CD4-positive, alpha-beta T cell treated with Interleukin-15 for 1 hour (primary cell): ENCODE results near the gene SCAP.

ENCODE experiments used
- DNase-seq: peaks from one replicate; pipeline ENCODE4 v3.0.0-alpha.2; 2020

The SCAP gene

GRCh38 chr3:47412842-47413520 lies 62.8 kb downstream of the SCAP start:
- no peak for DNase-seq

GRCh38 chr3:47412453-47412756 lies 63.3 kb downstream of the SCAP start:
- DNase-seq: no peak

GRCh38 chr3:47411696-47412452 lies 63.9 kb downstream of the SCAP start:
- DNase-seq: no peak

- DNase-seq: no peak
Measured at GRCh38 chr3:47410801-47411646, 64.7 kb downstream of the SCAP start.

GRCh38 chr3:47410417-47410720 lies 65.4 kb downstream of the SCAP start:
- no peak for DNase-seq

GRCh38 chr3:47409688-47410416 lies 65.9 kb downstream of the SCAP start:
- no peak for DNase-seq

- no peak for DNase-seq
Measured at GRCh38 chr3:47409284-47409683, 66.5 kb downstream of the SCAP start.

- DNase-seq: no peak
Measured at GRCh38 chr3:47408839-47409229, 66.9 kb downstream of the SCAP start.

- no peak for DNase-seq
Measured at GRCh38 chr3:47407896-47408838, 67.6 kb downstream of the SCAP start.

GRCh38 chr3:47407237-47407636 lies 68.5 kb downstream of the SCAP start:
- no peak for DNase-seq

- no peak for DNase-seq
Measured at GRCh38 chr3:47406762-47407149, 69.0 kb downstream of the SCAP start.

GRCh38 chr3:47405820-47406761 lies 69.7 kb downstream of the SCAP start:
- no peak for DNase-seq

- DNase-seq: no peak
Measured at GRCh38 chr3:47404955-47405790, 70.6 kb downstream of the SCAP start.

- no peak for DNase-seq
Measured at GRCh38 chr3:47404431-47404876, 71.3 kb downstream of the SCAP start.

- no peak for DNase-seq
Measured at GRCh38 chr3:47399531-47400270, 76.0 kb downstream of the SCAP start.

GRCh38 chr3:47399016-47399415 lies 76.7 kb downstream of the SCAP start:
- no peak for DNase-seq

GRCh38 chr3:47398228-47398627 lies 77.5 kb downstream of the SCAP start:
- DNase-seq: no peak

GRCh38 chr3:47394881-47395280 lies 80.9 kb downstream of the SCAP start:
- DNase-seq: no peak
